ENCODE data around the gene ZNF592. TPM values are rescaled to one million over a fixed set of nuclear protein-coding genes. Genes with fewer than 3 reads are reported as not detected.

Gene ZNF592
- total and polyA plus RNA-seq, 9 of the 15 experiments (the other 6 are each of a cell fraction or from before 2014, with no cell fraction given), result 0.88 to 23.8 (median 7.4) TPM

DNA sequence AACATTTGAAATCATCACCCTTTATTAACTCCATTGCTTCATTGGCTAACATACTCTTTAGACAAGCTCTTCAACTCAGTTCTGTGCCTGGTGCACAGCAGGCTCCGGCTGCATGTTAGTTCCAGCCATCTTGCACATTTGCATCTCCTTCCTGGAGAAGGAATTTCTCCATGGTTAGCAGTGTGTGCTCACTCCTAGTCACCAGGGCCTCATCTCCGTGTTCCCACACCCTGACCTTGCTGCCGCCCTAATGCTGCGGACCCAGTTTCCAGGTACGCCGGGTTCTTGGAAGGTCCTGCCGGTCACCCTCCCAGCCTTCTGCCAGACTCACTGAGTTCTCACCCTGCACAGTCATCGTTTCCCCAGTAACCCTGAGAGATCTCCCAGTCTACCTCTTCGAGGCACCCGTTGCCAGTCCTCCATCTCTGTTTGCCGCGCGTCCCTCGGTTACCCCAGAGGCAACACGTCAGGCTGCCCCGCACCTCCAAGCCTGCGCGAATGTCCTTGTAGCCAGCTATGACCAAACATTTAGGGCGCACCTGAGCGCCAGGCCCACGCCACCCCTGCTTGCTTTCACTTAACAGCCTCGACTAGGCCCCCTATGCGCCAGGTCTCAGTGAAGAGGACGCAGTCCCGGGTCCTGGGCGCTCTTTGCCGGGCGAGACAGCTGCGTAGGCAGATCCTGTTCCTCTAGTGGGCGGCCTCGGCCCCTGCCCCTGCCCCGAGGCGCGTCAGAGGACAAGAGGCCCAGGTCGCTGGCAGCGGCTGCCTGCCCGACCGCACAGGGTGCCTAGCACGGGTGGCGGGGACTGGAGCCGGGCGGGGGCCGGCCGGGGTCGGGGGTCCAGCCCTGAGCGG lies 747 bp upstream of the ZNF592 start (continued):
- TF ChIP-seq PCBP1 (IDR thresholded peaks at IDR 0.05; ENCODE audit: low read depth, low read length, poor library complexity, severe bottlenecking), result no peak
- TF ChIP-seq GATAD2A (IDR thresholded peaks at IDR 0.05), result no peak
- TF ChIP-seq DMBX1 (CRISPR knock-in tag; IDR thresholded peaks at IDR 0.05; ENCODE audit: borderline replicate concordance), result no peak
- no peak for TF ChIP-seq STAT5B (CRISPR knock-in tag; IDR thresholded peaks at IDR 0.05)
- TF ChIP-seq, protein P1, sequence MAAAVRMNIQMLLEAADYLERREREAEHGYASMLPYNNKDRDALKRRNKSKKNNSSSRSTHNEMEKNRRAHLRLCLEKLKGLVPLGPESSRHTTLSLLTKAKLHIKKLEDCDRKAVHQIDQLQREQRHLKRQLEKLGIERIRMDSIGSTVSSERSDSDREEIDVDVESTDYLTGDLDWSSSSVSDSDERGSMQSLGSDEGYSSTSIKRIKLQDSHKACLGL (CRISPR knock-in tag; IDR thresholded peaks at IDR 0.05; ENCODE audit: borderline replicate concordance, poor library complexity, severe bottlenecking), result no peak
- TF ChIP-seq IRF2 (CRISPR knock-in tag; IDR thresholded peaks at IDR 0.05), result no peak
- no peak for TF ChIP-seq SMARCC2 (IDR thresholded peaks at IDR 0.05; ENCODE audit: low read depth)
- no peak for TF ChIP-seq GABPB2 (CRISPR knock-in tag; conservative IDR thresholded peaks at IDR 0.05)
- TF ChIP-seq HDAC6 (IDR thresholded peaks at IDR 0.05; ENCODE audit: low read depth, low read length), result no peak
- TF ChIP-seq CAMTA2 (CRISPR knock-in tag; conservative IDR thresholded peaks at IDR 0.05), result no peak
- no peak for TF ChIP-seq ZNF217 (CRISPR knock-in tag; IDR thresholded peaks at IDR 0.05)
- no peak for TF ChIP-seq RNF2 (IDR thresholded peaks at IDR 0.05)
- TF ChIP-seq KAT2B (IDR thresholded peaks at IDR 0.05; ENCODE audit: low read depth, low read length), result no peak
- TF ChIP-seq ATF7 (IDR thresholded peaks at IDR 0.05), result peak; percentile 31
- TF ChIP-seq ZNF668 (CRISPR knock-in tag; IDR thresholded peaks at IDR 0.05), result no peak
- TF ChIP-seq NRF1 (conservative IDR thresholded peaks at IDR 0.05 in 1 of 2, IDR thresholded peaks at IDR 0.05 in 1 of 2), result peak; percentile 60 to 73
- TF ChIP-seq, protein P2, sequence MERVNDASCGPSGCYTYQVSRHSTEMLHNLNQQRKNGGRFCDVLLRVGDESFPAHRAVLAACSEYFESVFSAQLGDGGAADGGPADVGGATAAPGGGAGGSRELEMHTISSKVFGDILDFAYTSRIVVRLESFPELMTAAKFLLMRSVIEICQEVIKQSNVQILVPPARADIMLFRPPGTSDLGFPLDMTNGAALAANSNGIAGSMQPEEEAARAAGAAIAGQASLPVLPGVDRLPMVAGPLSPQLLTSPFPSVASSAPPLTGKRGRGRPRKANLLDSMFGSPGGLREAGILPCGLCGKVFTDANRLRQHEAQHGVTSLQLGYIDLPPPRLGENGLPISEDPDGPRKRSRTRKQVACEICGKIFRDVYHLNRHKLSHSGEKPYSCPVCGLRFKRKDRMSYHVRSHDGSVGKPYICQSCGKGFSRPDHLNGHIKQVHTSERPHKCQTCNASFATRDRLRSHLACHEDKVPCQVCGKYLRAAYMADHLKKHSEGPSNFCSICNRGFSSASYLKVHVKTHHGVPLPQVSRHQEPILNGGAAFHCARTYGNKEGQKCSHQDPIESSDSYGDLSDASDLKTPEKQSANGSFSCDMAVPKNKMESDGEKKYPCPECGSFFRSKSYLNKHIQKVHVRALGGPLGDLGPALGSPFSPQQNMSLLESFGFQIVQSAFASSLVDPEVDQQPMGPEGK (CRISPR knock-in tag; IDR thresholded peaks at IDR 0.05; ENCODE audit: borderline replicate concordance), result no peak
- TF ChIP-seq CBX5 (IDR thresholded peaks at IDR 0.05; ENCODE audit: borderline replicate concordance, low read depth), result no peak
- TF ChIP-seq SPI1 (IDR thresholded peaks at IDR 0.05; ENCODE audit: borderline replicate concordance, low read depth, low read length), result no peak
- TF ChIP-seq CSDE1 (IDR thresholded peaks at IDR 0.05), result no peak
- no peak for TF ChIP-seq ZNF444 (CRISPR knock-in tag; IDR thresholded peaks at IDR 0.05)
- TF ChIP-seq, protein P3, sequence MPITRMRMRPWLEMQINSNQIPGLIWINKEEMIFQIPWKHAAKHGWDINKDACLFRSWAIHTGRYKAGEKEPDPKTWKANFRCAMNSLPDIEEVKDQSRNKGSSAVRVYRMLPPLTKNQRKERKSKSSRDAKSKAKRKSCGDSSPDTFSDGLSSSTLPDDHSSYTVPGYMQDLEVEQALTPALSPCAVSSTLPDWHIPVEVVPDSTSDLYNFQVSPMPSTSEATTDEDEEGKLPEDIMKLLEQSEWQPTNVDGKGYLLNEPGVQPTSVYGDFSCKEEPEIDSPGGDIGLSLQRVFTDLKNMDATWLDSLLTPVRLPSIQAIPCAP (CRISPR knock-in tag; IDR thresholded peaks at IDR 0.05; ENCODE audit: borderline replicate concordance), result no peak
- no peak for TF ChIP-seq HNRNPL (IDR thresholded peaks at IDR 0.05; ENCODE audit: low read depth, low read length)
- TF ChIP-seq, protein P4, sequence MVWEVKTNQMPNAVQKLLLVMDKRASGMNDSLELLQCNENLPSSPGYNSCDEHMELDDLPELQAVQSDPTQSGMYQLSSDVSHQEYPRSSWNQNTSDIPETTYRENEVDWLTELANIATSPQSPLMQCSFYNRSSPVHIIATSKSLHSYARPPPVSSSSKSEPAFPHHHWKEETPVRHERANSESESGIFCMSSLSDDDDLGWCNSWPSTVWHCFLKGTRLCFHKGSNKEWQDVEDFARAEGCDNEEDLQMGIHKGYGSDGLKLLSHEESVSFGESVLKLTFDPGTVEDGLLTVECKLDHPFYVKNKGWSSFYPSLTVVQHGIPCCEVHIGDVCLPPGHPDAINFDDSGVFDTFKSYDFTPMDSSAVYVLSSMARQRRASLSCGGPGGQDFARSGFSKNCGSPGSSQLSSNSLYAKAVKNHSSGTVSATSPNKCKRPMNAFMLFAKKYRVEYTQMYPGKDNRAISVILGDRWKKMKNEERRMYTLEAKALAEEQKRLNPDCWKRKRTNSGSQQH (CRISPR knock-in tag; IDR thresholded peaks at IDR 0.05), result no peak
- TF ChIP-seq ELF2 (CRISPR knock-in tag; IDR thresholded peaks at IDR 0.05), result no peak
- no peak for TF ChIP-seq NCOA4 (IDR thresholded peaks at IDR 0.05; ENCODE audit: partially characterized antibody)

Data from K562 (cell line).